HG02588 (cell line): Measurements from ENCODE around the gene TRIM31.
"Not testable (repeated sequence)": the region's sequence is repeated elsewhere in the genome, so short reads cannot be mapped to it uniquely, and the experiment has no call there.

Experiments used
- ATAC-seq: cut with Tn5 transposase; IDR thresholded peaks from one replicate; pipeline ENCODE4 v1.9.1; 2021; ENCODE audit warnings: mild to moderate bottlenecking, moderate library complexity; ENCODE audit not compliant: unreplicated experiment

The TRIM31 gene

DNA sequence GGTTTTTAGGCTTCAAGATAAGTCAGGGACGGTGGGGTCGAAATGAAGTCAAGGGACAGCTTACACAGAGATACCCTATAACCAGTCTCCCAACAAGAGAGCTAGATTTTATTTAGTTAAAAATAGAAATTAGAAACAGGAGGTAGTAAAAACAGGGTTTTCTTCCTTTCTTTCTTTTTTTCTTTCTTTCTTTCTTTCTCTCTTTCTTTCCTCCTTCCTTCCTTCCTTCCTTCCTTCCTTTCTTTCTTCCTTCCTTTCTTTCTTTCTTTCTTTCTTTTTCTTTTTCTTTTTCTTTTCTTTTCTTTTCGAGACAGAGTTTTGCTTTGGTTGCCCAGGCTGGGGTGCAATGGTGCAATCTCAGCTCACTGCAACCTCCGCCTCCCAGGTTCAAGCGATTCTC, 5.8 kb upstream of the TRIM31 start:
- ATAC-seq, result not testable (repeated sequence)

DNA sequence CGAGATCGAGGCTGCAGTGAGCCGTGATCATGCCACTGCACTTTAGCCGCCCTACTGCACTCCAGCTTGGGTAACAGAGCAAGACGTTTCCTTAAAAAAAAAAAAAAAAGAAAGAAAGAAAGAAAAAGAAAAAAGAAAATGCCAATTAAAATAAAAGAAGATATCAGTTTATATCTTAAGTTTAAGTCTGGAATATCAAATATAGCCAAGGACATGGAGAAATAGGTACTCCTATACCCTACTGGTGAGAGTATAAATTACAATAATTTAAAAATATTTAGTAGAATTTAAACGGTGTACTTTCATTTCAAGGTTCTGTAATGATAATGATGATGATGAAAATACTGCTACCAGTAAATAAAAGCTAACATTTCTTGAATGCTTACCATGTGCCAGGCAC, 3.8 kb upstream of the TRIM31 start:
- ATAC-seq, result no peak

DNA sequence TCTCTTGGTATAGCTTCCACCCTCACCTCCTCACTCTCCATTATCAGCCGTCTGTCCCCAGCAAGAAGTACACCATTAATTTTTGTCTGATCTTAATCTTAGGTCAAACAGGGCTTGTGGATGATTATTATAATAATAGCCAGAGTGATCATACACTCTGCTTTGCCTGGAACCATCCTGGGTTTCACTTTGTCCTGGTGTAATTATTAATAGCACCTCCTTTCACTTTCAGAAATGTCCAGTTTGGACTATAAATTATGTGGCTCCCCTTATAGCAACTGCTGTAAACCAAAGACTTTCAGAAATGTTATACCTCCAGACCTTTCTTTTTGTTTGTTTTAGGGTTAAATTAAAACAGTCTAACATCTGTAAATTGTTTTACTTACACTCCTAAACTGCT, 951 bp upstream of the TRIM31 start:
- no peak for ATAC-seq

- no peak for ATAC-seq
These were observed 392 bp downstream of the TRIM31 start for GRCh38 chr6:30112402-30112994.

- no peak for ATAC-seq
These were observed 1.5 kb downstream of the TRIM31 start for GRCh38 chr6:30111266-30111856.

DNA sequence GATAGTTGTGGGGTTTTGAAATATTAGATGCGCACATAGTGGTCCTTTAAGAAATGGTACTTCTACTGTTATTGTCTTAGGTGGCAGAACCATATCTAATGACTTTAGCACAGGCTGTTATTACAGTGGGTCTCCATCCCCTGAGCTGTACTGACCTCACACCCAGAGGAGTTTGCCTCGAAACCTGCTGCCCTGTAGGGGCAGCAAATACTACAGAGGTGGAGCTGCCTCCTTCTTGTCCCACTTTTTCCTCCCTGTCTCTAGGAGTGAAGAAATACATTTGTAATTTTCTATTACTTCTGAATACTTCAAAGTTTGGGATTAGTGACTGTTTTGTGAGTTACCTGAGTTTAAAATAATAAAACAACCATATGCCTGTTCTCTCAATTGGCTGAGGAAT, 8.2 kb downstream of the TRIM31 start:
- no peak for ATAC-seq

DNA sequence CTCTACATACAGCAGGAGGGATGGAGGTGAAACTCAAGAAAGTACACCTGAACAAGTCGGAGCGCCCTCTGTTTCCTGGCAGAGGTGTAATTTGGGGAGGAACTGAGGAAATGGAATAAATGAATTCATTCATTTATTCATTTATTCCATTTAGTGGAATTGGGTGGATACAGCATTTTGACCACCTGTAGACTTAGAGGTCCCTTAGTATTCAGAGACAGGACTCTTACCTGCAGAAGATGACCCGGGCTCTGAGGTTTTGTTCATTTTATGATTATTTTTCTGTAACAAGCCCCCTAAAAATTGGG, 9.1 kb downstream of the TRIM31 start:
- ATAC-seq, result no peak

DNA sequence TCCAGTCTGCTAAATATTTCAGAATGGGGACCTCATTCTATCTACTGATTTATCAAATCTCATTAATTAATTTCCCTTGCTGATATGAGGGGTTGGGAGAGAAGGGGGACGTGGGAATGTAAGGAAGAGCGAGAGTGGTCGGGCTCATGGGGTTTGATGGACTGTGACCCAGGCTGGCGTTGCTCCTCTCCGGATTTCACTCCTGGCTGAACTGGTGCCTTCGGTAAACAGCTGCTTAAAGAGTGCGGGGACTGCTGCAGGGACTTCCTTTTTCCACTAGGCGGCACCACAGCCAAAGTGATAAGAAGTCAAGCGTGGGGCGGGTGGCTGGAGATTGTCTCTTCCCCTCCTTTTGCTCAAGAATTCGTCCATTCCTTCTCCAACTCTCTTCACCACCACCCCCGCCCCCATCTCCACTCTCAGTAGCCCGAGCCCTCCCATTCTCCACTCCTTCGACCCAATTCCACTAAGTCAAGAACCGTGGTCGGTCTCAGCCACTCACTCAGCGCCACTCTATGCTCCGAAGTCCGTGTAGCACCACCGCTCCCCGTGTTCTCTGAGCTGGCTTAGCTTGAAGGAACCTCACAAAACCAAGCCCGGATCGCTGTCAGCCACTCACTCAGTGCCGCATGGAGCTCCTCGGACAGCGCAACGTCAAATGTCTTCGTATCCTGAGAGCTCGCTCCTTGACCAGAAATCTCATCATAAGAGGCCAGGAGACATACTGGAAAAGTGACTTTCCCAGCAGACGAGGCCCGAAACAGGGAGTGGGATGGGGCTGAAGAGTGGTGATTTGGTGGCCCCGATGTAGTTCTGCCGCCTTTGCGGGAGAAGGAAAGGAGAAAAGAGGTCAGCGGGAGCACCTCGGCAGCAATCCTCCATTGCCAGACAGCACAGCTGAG, 9.7 kb downstream of the TRIM31 start:
- ATAC-seq, result peak; percentile 42

DNA sequence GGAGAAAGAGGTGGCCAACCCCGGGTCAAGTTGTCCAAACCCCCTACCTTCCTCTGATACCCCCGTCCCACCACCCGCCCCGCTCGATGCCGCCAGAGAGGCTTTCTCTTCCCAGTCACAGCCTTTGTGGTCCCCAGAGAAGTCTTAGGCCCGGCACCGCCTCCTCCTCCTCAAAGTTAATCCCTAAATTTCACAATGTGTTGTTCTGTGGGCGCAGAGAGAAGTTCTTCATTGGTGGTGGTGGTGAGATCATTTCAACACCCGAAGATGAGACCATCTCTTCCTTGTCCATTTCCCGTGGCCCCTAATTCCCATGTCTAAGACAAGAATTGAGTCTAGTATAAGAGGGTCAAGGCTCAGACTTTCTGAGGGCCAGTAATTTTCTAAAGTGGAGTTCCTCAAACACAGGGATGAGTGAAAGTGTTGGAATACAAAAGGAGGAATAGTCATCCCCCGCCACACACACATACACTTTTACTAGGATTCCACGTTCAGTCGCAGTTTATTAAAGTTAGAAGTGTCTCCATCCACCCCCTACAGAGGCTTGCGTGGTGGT, 10.4 kb downstream of the TRIM31 start:
- no peak for ATAC-seq

DNA sequence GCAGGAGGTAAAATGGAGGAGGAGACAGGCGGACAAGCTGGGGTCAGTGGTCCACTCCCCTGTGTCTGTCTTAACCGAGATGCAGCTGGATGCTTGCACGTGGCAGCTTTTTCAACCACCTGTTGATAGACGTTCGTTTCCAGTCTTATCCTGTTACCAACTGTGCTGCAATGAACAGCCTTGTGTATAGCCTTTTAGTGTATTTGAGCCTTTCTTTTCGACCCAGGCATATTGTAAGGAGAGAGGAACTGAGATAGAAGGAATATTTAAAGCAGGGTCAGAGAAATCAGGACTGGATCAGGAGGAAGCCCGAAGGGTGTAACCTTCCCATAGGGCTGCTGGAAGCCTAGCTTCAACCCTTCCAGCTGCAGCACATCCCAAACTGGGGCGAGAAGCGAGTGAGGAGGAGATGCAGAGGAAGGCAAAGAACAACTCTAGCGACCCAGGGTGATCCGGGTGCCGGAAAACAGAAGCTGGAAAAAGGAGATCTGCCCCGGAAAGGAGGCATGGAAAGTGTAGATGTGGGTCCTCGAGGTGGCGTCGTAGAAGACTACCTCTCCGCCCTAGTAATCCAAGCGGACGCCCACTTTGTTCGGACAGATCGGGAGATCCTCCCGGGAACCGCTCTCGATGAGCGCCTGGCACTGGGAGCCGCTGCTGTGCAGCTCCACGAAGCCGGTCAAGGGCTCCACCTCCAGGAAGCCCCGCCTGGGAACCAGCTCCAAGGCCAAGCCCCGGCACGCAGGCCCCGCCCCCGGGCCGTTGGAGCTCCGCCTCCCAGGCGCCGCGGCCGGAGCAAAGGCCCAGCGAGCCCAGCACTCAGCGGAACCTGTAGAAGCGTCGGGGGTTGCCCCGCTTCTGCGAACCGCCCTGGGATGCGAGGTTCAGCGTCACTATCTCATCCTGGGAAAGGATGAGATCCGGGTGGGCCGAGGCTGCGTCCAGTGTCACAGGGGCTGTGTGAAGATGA, 11.2 kb downstream of the TRIM31 start:
- ATAC-seq, result peak; percentile 73

DNA sequence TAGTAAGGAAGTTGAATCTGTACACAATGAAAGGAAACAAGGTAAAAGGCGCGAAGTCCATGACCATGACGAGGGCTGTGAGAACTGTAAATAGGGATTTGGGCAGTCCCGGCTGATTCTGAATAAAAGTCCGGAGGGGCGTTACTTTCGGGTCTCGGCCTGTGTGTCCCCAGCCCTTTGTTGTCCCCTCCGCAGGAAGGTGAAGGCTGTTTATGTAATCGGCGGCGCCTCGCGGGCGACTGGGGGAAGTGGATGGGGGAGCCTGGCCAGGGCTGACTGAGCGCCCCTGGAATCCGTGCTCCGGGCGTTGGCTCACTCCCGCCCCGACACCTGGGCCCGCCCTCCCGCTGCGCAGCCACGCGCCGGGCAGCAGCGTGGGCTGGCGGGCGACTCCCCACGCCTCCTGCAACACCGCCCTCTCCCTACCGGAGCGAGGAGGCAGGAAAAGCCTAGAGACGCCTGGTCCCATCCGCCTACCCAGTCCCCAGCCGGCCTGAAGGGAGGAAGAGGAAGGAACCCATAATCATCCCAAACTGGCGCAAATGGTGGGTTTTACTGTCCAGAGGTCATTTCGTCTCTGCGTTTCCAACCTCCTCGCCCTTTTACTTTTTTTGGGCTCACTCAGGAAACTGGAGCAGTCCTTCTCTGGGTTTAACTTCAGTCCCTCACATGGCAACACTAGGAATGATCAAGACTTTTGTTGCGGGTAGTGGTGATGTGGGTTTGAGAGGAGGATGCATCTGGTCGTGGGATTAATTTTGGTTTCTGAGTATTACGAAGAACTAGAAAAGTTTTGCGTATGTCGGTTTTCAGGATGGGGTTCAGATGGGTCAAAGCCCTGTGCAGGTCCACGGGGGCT, 12.1 kb downstream of the TRIM31 start:
- ATAC-seq, result no peak

- no peak for ATAC-seq
These were observed 12.7 kb downstream of the TRIM31 start for GRCh38 chr6:30100154-30100553.

- ATAC-seq, result no peak
These were observed 14.8 kb downstream of the TRIM31 start for GRCh38 chr6:30097902-30098768.

GRCh38 chr6:30096829-30097228, 16.1 kb downstream of the TRIM31 start:
- no peak for ATAC-seq

GRCh38 chr6:30093951-30094661, 18.8 kb downstream of the TRIM31 start:
- ATAC-seq, result no peak

GRCh38 chr6:30092852-30093543, 19.9 kb downstream of the TRIM31 start:
- ATAC-seq, result no peak

GRCh38 chr6:30091577-30092381, 21.1 kb downstream of the TRIM31 start:
- ATAC-seq, result no peak
